NCI-H2107 (cell line): Measurements from ENCODE around the gene CRABP1.
"Not testable (repeated sequence)": the region's sequence is repeated elsewhere in the genome, so short reads cannot be mapped to it uniquely, and the experiment has no call there.

Source experiments
- DNase-seq: peaks from one replicate; lab custom pipeline; 2025; lab: John Stamatoyannopoulos, UW

The CRABP1 gene

DNA sequence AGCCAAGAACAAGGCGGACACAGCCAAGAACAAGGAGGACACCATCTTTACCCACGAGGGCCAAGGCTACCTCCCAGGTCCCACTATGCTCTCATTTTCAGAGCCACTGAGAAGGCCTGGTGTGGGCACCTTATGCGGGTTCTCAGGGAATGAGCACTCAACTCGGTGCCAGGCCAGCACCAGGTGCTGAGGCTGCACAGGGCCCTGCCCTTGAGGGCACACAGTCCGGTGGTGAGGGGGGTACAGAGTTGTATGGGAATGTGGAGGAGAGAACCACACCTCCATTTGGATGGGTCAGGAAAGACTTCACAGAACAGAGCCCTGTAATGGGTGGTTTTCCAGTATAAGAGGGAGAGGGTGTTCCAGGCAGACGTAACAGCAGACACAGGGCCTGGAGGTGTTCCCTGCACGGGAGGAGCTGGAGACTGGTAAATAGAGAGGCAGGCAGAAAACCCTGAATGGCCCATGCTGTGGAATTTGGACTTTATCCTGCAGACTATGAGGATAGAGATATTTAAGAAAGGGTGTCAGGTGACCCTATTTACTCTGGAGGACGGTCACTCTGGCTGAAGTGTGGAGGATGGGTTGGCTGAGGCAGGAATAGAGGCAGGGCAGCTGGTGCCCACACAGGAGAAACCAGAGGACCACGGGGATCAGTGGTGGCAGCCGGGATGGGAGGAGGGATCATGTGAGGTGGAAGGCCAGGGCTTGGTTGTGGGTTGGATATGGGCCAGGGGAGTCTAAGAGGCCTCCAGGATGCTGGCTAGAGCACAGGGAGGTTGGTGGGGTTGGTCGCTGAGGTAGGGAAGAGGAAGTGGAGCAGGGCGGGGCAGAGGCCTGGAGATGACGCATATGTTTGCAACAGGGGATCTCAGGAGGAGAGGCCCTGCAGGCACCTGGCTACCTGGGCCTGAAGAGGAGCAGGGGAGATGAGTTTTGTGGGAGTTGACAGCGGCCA is 34.6 kb downstream of the CRABP1 start:
- DNase-seq = no peak

GRCh38 chr15:78380143-78380542 is 40.0 kb downstream of the CRABP1 start:
- not testable (repeated sequence) for DNase-seq

DNA sequence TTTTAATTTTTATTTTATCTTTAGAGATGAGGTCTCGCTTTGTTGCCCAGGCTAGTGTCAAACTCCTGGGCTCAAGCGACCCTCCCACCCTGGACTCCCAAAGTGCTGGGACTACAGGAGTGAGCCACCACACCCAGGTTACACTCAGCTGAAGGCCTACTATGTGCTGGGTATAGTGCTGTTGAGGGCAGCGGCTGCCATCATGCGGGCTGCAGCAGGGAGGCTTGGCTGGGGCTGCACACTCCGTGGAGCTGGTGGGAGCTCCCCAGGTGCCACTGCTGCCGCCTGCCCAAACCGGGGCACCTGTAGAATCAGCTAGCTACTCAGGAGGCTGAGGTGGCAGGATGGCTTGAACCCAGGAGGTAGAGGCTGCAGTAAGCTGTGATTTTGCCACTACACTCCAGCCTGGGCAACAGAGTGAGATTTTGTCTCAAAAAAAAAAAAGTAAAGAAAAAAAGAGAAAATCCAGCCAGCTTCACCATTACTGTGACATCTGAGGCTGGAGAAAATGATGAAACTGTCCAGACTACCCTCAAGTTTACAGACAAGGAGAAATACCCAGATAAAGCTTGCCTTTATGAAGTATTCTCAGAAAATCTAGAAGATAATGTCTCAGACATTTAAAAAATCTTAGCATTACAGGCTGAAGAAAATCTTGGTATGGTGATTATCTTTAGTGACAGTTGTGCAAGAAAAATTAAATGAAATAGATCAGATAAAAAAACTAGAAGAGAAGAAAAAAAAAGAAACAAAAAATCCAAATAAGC is 42.1 kb downstream of the CRABP1 start:
- DNase-seq = no peak

DNA sequence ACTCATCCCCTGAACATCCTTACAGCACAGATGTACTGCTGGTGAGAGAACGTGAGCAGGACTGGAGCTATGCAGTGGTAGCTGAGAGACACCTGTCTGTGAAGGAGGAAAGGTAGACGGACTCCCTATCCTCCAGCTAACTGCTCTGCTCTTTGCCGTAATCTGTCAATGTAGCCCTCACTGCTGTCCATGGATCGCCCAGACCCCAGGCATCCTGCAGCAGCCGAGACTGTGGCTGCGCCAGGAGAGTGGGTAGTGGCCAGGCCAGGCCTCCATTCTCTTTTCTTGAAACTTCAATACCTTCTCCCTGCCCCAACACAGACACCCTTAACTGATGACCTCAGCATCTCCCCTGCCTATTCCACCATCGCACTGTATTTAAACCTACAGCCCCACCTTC is 44.5 kb downstream of the CRABP1 start:
- no peak for DNase-seq

DNA sequence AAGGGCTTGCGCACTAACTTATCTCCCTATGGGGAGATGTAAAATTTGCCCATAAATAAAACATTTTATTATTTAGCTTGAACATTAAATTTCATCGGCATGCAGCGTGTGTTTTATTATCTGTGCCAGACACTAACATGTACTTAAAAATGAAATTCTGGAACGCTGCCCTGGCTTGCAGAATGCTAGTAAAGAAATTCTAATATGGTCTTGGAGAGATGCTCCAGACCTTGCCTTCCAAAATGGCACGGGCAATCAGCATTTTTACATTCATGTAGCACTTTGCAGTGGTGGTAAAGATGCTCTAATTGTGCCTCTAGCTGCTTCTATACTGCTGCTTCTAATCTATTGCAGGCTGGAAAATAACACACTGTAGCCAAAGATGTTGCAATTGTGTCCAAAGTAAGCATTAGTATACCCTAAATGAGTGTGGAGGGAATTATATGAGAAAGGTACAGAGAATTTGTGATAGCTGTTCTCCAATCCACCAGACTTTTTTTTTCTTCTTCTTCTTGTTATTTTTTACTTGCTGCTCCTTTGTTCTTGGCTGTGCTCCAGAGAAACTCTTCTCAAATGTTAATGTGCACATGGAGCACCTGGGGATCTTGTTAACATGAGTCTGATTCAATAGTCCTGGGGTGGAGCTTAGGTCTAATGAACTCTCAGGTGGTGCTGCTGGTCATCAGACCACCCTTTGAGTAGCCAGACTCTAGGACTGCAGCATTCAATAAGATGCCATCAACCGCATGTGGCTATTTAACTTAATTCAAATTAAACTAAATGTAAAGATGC is 47.3 kb downstream of the CRABP1 start:
- DNase-seq = no peak

- DNase-seq = no peak
Measured at GRCh38 chr15:78388865-78389264, 48.7 kb downstream of the CRABP1 start.

DNA sequence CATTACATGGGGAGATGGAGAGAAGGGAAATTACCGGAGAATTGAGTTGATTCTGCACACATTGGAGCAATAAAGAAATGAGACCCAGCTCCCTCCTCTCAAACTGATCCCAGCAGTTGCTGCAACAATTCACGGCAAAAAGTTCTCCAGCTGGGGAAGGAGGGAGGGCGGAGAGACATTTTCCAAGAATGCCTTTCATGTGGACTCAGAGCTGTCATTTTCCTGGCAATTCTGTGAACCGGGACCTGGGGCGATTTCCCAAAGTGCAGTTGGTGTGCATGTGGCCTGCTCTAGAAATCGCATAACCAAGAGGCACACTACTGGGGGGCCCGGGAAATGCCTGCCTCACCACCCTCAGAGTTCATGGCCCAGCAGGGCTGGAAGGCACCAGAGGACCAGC is 49.2 kb downstream of the CRABP1 start:
- DNase-seq = no peak

DNA sequence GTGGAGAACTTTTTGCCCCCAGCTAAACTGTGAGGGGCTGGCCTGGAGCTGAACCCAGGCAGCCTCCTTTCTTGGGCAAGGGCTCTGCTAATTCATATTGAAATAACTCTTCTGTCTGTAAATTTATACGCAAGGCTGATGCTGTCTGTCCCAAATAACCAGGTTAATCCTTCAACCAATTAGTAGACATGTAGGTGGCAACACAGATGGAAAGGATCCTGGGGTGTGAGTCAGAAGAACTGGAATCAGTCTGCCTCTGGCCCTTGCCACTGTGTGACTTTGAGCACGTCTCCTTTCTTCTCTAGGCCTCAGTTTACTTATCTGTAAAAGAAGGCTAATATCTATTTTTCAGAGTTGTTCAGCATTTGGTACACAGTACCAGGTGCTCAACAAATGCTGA is 49.6 kb downstream of the CRABP1 start:
- DNase-seq = no peak

DNA sequence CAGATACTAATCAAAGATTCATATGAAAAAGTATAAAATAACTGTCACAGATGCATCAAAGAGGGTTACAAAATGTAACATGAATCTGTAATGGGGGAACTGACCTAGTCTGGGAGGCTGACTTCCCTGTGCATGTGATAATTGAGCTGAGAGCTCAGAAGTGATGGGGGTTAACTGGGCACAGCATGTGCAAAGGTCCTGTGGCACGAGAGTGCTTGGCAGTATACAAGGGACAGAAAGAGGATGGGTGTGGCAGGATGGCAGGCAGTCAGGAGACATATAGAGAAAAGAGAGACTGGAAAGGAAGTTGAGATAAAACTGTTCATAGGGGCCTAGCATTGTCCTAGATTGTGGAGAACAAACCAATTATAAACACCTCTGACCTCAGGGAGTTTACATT is 50.1 kb downstream of the CRABP1 start:
- DNase-seq = no peak

DNA sequence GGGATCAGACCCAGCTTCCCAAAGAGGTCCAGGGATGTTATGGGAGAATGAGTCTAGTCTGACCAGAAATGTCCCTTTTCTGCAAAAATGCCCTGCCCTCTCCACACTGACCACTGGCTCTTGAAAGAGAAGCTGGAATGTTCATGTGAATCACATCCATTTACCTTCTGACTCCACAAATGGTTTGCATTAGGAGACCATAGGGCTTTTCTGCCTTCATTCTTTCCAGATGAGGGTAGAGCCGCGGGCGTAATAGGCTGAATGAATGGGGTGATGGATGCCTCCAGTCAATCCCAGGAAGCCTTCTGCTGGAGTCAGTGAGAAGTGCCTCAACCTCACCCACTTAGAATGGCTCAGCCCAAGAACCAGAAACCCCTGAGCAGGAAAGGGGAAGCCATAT is 50.7 kb downstream of the CRABP1 start:
- DNase-seq = no peak

DNA sequence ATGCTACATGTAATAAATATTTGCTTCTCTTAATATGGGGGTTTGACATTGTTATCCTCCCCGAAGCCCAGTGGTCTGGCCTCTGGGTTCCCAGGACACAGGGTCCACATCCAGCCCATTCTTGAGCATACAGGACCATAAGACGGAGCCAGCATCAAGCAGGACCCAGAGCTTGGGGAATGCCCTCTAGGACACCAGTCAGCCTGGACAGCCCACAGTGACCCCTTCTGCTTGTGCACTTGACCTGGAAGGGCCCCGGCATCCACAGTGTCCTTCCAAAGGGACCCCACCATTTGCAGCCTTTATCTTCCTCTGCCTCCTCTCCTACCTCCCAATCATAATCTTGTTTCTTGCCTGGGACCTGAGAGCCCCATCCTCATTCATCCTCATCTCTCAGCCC is 51.6 kb downstream of the CRABP1 start:
- DNase-seq = no peak

DNA sequence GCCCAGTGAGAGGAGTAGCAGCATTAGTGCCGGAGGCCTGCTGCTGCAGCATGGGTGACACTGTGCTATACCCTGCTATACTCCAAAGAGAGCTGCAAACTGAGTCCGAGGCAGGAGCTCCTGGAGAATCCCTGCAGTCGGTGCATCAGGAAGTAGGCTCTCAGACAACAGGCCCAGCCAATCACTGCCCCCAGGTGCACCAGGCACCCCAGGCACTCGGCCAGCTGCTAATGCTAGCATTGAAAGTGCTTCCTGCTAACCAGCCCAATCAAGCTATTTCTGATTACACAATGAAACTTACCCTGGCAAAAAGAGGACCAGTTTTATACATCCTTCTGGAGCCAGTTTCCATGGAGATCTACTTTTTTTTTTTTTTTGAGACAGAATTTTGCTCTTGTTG is 52.3 kb downstream of the CRABP1 start:
- peak; percentile 39 for DNase-seq

DNA sequence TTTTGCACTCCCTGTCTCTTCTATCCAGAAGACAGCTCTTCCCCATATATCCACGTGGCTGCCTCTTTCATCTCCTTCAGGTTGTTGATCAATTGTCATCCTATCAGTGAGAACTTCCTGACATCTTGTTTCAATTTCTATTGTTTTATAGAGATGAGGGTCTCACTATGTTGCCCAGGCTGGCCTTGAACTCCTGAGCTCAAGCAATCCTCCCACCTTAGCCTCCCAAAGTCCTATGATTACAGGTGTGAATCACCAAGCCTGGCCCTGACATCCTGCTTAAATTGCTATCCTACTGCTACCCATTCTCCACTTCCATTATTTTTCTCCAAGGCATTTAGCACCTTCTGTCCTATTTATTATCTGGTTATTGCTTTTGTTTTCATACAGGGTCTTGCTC is 53.0 kb downstream of the CRABP1 start:
- no peak for DNase-seq

- no peak for DNase-seq
Measured at GRCh38 chr15:78394026-78394425, 53.9 kb downstream of the CRABP1 start.

- DNase-seq = no peak
Measured at GRCh38 chr15:78394981-78395616, 54.9 kb downstream of the CRABP1 start.

GRCh38 chr15:78396186-78396814 is 56.1 kb downstream of the CRABP1 start:
- DNase-seq = no peak

GRCh38 chr15:78396976-78397375 is 56.8 kb downstream of the CRABP1 start:
- no peak for DNase-seq

DNA sequence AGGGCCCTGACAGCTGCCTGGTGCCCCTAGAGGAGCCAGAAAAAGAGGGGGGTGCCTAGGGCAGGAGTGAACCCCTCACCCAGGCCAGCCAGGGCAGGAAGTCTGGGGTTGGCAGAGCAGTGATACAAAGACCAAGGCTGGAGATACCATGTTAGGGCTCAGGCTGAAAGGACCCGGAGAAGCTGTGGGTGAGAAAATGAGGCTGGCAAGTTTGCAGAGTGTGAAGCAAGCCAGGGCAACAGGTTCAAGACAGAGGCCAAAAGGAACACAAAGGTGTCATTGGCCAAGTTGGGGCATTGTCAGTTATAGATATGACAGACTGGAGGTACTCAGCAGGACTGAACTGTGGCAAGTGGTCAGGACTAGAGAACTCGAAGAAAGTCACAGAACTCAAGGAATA is 57.2 kb downstream of the CRABP1 start:
- no peak for DNase-seq
